Stimulated activated naive B cell treated with anti-CD40 and anti-IgM and Interleukin-4, amounts not matched to agents 10 μg/mL and 1 μg/mL and 100 μg/mL, for 72 hours (primary cell): ENCODE results near the gene RGR.

Experiments used
- ATAC-seq, 2 donors: fragments of 150-1000 bp; cut with Tn5 transposase; replicated peaks; 2 replicates each; pipeline ENCODE4 v1.10.0; 2021; ENCODE audit warnings: moderate library complexity in 1 of 2
- DNase-seq: peaks from one replicate; pipeline ENCODE4 v3.0.0; 2021
- H3K27ac Mint-ChIP-seq: one replicate; pipeline ENCODE4 v1.8.0; 2022; ENCODE audit warnings: mild to moderate bottlenecking, mixed read lengths
- H3K27me3 Mint-ChIP-seq, 2 donors: one replicate each; pipeline ENCODE4 v1.8.0; 2022; ENCODE audit warnings: mixed read lengths in 2 of 2
- H3K36me3 Mint-ChIP-seq, 2 donors: one replicate each; pipeline ENCODE4 v1.8.0; 2022; ENCODE audit warnings: mixed read lengths in 2 of 2, mild to moderate bottlenecking in 1 of 2
- H3K4me1 Mint-ChIP-seq, 2 donors: one replicate each; pipeline ENCODE4 v1.8.0; 2022; ENCODE audit warnings: mixed read lengths in 2 of 2, mild to moderate bottlenecking in 1 of 2
- H3K4me3 Mint-ChIP-seq, 2 donors: one replicate each; pipeline ENCODE4 v1.8.0; 2022; ENCODE audit warnings: mild to moderate bottlenecking in 2 of 2, mixed read lengths in 2 of 2, moderate library complexity in 1 of 2
- H3K9me3 Mint-ChIP-seq, 2 donors: one replicate each; pipeline ENCODE4 v1.8.0; 2022; ENCODE audit warnings: mixed read lengths in 2 of 2, mild to moderate bottlenecking in 1 of 2

Gene RGR, protein sequence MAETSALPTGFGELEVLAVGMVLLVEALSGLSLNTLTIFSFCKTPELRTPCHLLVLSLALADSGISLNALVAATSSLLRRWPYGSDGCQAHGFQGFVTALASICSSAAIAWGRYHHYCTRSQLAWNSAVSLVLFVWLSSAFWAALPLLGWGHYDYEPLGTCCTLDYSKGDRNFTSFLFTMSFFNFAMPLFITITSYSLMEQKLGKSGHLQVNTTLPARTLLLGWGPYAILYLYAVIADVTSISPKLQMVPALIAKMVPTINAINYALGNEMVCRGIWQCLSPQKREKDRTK

GRCh38 chr10:84244651-84245270, at the start of gene RGR:
TSS of gene RGR (plus strand) at chr10:84245053. CDS start at chr10:84245091, 38 bp downstream.
- Mint-ChIP-seq H3K4me3 (no peak within 1 kb of the TSS), H3K4me1 (no peaks in the 10 kb centered on the region), H3K36me3 (no peaks in the 10 kb centered on the region), H3K9me3 (no peaks in the 10 kb centered on the region), H3K27ac (no peak within 1 kb of the TSS), H3K27me3 (peaks cover 4 to 11% of the 10 kb centered on the region in 2 donors)
- DNase-seq (no peak), ATAC-seq (no peak)

DNA sequence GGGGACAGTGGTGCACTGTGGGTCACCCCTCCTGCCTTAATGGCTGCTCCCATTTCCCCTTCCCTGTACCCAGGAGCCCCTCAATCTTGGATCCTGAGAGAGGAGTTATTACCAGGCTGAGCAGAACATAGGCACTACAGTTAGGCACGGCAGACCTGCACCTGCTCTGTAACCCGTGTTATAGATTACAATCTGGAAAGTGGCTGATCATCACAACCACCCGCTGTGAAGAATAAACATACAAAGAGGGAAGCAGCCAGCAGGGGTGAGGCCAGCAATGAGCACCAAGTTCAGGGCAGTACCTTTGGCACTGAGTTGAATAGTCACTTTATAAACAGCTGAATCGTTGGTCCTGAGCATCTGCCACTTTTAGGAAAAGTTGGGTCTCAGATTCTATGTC, 48.8 kb upstream of the RGR start:
- ATAC-seq (peak in 1 of 2 donors; percentile 17), DNase-seq (no peak)
- Mint-ChIP-seq H3K27me3 (peaks cover 57 to 73% of the 10 kb centered on the region in 2 donors), H3K4me1 (peaks cover 4 to 5% of the 10 kb centered on the region in 2 donors), H3K9me3 (no peaks in the 10 kb centered on the region), H3K4me3 (no peak overlapping the region), H3K36me3 (no peaks in the 10 kb centered on the region), H3K27ac (no peak overlapping the region)

DNA sequence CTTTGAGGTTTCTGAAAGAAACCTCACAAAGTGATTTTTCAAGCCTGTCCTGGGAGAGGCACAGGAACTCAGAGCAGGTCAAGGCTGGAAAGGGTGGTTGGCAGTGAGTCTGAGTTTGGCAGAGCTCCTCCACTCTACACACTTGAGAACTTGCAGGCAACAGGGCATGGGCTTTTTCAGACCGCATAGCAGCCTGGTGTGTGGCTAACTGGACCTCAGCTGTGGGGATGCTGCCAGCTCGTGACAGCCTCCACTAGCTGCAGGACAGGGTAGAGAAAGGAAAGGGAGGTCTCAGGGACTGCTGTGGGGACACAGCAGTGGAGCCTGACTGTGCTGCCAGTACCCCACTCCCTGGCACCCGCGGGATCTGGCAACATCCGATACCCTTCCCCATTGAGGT, 47.9 kb upstream of the RGR start:
- no peaks in the 10 kb centered on the region for H3K36me3 Mint-ChIP-seq
- peaks cover 4 to 5% of the 10 kb centered on the region in 2 donors for H3K4me1 Mint-ChIP-seq
- DNase-seq (no peak), ATAC-seq (no peak)
- H3K9me3 Mint-ChIP-seq, result no peaks in the 10 kb centered on the region
- H3K27ac Mint-ChIP-seq, result no peak overlapping the region
- H3K4me3 Mint-ChIP-seq, result no peak overlapping the region
- H3K27me3 Mint-ChIP-seq, result peaks cover 52 to 66% of the 10 kb centered on the region in 2 donors

GRCh38 chr10:84197643-84198042, 47.2 kb upstream of the RGR start:
- Mint-ChIP-seq H3K4me3 (no peak overlapping the region), H3K9me3 (no peaks in the 10 kb centered on the region), H3K27ac (no peak overlapping the region), H3K27me3 (peaks cover 46 to 59% of the 10 kb centered on the region in 2 donors), H3K36me3 (no peaks in the 10 kb centered on the region), H3K4me1 (peaks cover 4 to 5% of the 10 kb centered on the region in 2 donors)
- ATAC-seq (no peak), DNase-seq (no peak)

GRCh38 chr10:84198206-84198915, 46.5 kb upstream of the RGR start:
- no peak overlapping the region for H3K4me3 Mint-ChIP-seq
- H3K27me3 Mint-ChIP-seq, result peaks cover 43 to 52% of the 10 kb centered on the region in 2 donors
- H3K27ac Mint-ChIP-seq, result no peak overlapping the region
- DNase-seq, result no peak
- peaks cover 4 to 5% of the 10 kb centered on the region in 2 donors for H3K4me1 Mint-ChIP-seq
- ATAC-seq, result no peak
- no peaks in the 10 kb centered on the region for H3K9me3 Mint-ChIP-seq
- H3K36me3 Mint-ChIP-seq, result no peaks in the 10 kb centered on the region

GRCh38 chr10:84200537-84201243, 44.2 kb upstream of the RGR start:
- Mint-ChIP-seq H3K27ac (peak overlapping the region; percentile 5), H3K9me3 (no peaks in the 10 kb centered on the region), H3K4me3 (no peak overlapping the region), H3K27me3 (peaks cover 42 to 43% of the 10 kb centered on the region in 2 donors), H3K36me3 (no peaks in the 10 kb centered on the region), H3K4me1 (peaks cover 0 to 4% of the 10 kb centered on the region in 2 donors)
- DNase-seq, result no peak
- ATAC-seq, result no peak

GRCh38 chr10:84201244-84201606, 43.6 kb upstream of the RGR start:
- Mint-ChIP-seq H3K27me3 (peaks cover 39 to 41% of the 10 kb centered on the region in 2 donors), H3K9me3 (no peaks in the 10 kb centered on the region), H3K36me3 (no peaks in the 10 kb centered on the region), H3K4me1 (peaks cover 0 to 4% of the 10 kb centered on the region in 2 donors), H3K4me3 (no peak overlapping the region), H3K27ac (no peak overlapping the region)
- no peak for DNase-seq
- peak in 1 of 2 donors; percentile 25 for ATAC-seq

DNA sequence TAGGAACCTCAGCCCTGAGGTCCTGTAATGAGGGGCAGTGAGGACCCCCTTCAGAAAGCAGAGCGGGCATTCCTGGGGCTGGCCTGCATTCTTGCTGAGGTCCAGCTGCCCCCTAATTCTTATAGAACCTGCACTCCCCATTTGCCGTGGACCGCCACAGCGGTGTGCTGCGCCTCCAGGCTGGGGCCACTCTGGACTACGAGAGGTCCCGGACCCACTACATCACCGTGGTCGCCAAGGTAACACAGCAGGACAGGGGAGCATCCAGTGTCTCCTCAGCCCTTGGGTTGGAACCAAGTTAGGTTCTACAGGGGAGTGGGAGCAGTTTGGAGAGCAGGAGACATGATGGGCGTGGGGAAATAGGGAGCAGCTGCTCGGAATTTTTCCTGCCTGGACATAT, 43.2 kb upstream of the RGR start:
- Mint-ChIP-seq H3K27me3 (peaks cover 35 to 39% of the 10 kb centered on the region in 2 donors), H3K9me3 (no peaks in the 10 kb centered on the region), H3K36me3 (no peaks in the 10 kb centered on the region), H3K27ac (no peak overlapping the region), H3K4me3 (no peak overlapping the region), H3K4me1 (peaks cover 0 to 4% of the 10 kb centered on the region in 2 donors)
- ATAC-seq (no peak), DNase-seq (no peak)

- Mint-ChIP-seq H3K27ac (no peak overlapping the region), H3K36me3 (no peaks in the 10 kb centered on the region), H3K27me3 (peaks cover 35 to 38% of the 10 kb centered on the region in 2 donors), H3K9me3 (no peaks in the 10 kb centered on the region), H3K4me3 (no peak overlapping the region), H3K4me1 (peaks cover 0 to 4% of the 10 kb centered on the region in 2 donors)
- ATAC-seq (no peak), DNase-seq (no peak)
These were observed 42.5 kb upstream of the RGR start for GRCh38 chr10:84202349-84202748.

- no peak overlapping the region for H3K27ac Mint-ChIP-seq
- no peaks in the 10 kb centered on the region for H3K36me3 Mint-ChIP-seq
- H3K9me3 Mint-ChIP-seq, result no peaks in the 10 kb centered on the region
- peaks cover 25 to 33% of the 10 kb centered on the region in 2 donors for H3K27me3 Mint-ChIP-seq
- peak; percentile 59 to 61 for ATAC-seq
- DNase-seq, result no peak
- peaks cover 0 to 4% of the 10 kb centered on the region in 2 donors for H3K4me1 Mint-ChIP-seq
- H3K4me3 Mint-ChIP-seq, result no peak overlapping the region
These were observed 40.7 kb upstream of the RGR start for GRCh38 chr10:84204122-84204521.

- peaks cover 25 to 33% of the 10 kb centered on the region in 2 donors for H3K27me3 Mint-ChIP-seq
- H3K27ac Mint-ChIP-seq, result no peak overlapping the region
- no peaks in the 10 kb centered on the region for H3K9me3 Mint-ChIP-seq
- H3K4me3 Mint-ChIP-seq, result no peak overlapping the region
- no peak for DNase-seq
- no peak for ATAC-seq
- no peaks in the 10 kb centered on the region for H3K36me3 Mint-ChIP-seq
- H3K4me1 Mint-ChIP-seq, result peaks cover 0 to 4% of the 10 kb centered on the region in 2 donors
These were observed 40.2 kb upstream of the RGR start for GRCh38 chr10:84204610-84205009.

DNA sequence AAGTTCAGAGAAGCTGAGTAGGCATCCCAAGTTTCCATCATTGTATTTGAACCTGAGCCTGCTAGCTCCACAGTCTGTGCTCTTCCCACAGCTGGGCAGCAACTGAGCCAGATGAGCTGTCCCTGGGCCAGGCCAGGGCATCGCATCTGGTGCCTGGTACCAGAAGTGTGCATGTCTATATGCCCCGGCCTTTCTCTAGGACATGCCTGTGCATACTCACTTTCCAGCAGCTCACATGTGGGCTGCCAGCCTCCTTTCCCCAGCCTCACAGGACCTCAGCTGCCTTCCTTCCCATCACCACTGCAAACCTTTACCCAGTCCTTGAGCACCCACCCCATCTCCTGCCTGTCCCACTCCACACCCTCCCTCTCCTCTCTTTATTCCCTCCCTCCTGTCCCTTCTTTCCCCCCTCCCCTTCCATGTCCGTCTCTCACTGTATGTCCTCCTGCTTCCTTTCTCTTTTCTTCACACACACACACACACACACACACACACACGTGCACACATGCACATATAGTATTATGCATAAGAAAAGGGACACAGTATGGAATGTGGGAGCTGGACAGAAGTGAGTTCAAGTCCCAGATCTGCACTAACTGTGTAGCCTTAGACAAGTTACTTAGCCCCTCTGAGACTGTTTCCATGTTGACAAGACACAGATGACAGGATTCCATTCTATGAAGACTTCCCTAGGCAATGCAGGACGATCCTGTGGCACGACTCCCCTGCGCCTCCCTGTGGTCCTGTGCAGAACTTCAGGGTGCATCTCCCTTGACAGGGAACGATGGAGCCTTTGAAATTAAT, 39.6 kb upstream of the RGR start:
- DNase-seq (peak; percentile 50), ATAC-seq (peak; percentile 79 to 81)
- Mint-ChIP-seq H3K4me1 (peaks cover 0 to 4% of the 10 kb centered on the region in 2 donors), H3K27ac (no peak overlapping the region), H3K36me3 (no peaks in the 10 kb centered on the region), H3K9me3 (no peaks in the 10 kb centered on the region), H3K27me3 (peaks cover 22 to 31% of the 10 kb centered on the region in 2 donors), H3K4me3 (no peak overlapping the region)

DNA sequence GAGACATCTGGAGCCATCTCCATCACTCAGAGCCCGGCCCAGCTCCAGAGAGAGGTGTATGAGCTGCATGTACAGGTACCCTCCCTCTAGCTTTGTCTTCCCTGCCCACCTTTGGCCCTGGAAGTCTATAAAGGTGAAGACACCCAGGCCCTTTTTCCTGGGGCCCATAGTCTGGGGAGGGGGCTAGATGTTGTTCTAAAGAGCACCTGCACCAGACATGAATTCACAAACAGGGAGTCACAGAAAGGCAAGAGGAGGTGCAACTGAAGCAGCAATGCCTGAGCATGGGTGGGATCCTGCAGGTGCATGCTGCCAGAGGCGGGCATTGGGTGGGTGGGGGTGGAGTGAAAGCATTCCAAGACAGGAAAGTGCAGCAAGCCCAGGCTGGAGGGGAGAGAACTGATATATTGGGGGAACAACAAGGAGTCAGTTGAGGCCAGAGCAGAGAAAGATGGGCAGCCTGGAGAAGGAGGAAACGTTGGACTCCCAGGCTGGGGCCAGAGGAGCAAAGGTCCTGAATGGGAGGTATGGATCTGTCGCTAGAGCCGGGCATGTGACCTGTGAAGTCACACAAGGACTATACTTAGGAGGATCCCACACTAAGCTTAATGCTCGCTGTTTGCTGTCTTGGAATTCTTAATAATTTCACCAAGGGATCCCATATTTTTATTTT, 38.9 kb upstream of the RGR start:
- peaks cover 0 to 4% of the 10 kb centered on the region in 2 donors for H3K4me1 Mint-ChIP-seq
- ATAC-seq (no peak), DNase-seq (no peak)
- H3K4me3 Mint-ChIP-seq, result no peak overlapping the region
- no peak overlapping the region for H3K27ac Mint-ChIP-seq
- no peaks in the 10 kb centered on the region for H3K36me3 Mint-ChIP-seq
- no peaks in the 10 kb centered on the region for H3K9me3 Mint-ChIP-seq
- H3K27me3 Mint-ChIP-seq, result peaks cover 15 to 27% of the 10 kb centered on the region in 2 donors
